HG03565 (cell line): Measurements from ENCODE around the gene ARHGAP8.

Experiments used
- ATAC-seq: cut with Tn5 transposase; IDR thresholded peaks from one replicate; pipeline ENCODE4 v1.9.1; 2021; ENCODE audit warnings: mild to moderate bottlenecking, moderate library complexity; ENCODE audit not compliant: unreplicated experiment

ARHGAP8 gene

DNA sequence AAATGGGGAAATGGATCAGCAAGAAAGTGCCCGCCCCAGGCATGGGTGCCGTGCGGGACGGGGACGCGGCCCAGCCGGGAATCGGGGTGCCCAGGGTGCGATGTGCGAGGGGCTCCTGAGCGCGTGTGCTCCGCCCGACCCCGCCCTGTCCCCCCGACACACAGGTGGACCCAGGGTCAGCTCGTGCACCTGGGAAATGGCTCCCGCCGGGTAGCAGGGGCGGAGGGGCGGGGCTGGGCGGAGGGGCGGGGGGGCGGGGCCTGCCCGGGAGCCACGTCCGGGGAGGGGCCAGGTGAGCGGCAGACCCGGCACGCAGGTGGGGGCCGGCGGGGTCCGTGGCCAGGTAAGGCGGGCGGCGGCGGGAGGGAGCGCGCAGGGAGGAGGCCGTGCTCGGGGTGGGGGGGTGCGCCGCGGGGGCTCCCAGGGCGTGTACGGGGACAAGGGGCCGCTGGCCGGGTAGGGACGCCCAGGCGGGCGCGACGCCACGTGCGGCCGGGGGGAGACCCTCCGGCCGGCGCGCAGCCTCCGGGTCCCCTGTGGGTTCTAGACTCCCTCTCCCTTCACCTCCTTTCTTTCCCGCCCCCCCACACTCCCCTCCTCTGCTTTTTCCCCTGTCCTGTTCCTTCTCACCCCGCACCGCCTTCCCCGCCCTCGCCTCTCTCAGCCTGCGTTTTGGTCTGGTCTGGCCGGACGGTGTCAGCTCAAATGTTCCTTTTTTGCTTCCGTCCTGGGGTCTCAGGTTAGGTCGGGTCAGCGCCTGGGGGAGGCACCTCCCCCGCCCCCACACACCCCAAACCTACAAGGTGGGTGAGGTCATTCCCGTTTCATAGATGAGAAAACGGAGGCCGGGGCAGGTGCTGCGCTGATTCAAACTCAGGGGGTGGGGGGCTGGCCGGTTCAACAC, at the start of gene ARHGAP8:
Gene ARHGAP8 (plus strand): TSS at position 291 of the 904 bp plus-strand sequence. CDS start 33,953 bp downstream, outside the sequence.
- ATAC-seq, result no peak

DNA sequence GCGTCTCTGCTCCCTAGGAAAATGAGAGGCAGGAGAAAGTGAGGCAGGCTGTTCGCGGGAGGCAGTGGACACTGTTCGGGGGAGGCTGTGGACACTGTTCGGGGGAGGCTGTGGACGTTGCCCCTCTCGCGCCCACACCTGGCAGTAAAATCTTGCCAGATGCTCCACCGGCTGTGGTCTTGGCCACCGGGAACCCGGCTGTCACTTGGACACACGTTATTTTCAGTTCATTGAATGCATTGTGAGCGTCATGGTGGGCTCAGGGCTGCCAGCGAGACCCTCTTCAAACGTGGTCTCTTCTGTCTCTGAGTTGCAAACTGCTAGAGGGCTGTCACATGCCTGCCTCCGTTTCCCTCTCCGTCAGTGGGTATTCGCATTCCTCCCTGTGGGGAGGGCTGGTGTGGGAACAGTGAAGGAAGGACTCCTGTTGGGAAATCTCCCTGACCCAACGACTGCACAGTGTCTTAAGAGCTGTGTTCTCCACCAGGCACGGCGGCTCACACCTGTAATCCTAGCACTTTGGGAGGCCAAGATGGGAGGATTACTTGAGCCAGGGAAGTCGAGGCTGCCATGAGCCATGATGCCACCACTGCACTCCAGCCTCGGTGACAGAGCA, 49.0 kb upstream of the ARHGAP8 start:
- ATAC-seq, result no peak

DNA sequence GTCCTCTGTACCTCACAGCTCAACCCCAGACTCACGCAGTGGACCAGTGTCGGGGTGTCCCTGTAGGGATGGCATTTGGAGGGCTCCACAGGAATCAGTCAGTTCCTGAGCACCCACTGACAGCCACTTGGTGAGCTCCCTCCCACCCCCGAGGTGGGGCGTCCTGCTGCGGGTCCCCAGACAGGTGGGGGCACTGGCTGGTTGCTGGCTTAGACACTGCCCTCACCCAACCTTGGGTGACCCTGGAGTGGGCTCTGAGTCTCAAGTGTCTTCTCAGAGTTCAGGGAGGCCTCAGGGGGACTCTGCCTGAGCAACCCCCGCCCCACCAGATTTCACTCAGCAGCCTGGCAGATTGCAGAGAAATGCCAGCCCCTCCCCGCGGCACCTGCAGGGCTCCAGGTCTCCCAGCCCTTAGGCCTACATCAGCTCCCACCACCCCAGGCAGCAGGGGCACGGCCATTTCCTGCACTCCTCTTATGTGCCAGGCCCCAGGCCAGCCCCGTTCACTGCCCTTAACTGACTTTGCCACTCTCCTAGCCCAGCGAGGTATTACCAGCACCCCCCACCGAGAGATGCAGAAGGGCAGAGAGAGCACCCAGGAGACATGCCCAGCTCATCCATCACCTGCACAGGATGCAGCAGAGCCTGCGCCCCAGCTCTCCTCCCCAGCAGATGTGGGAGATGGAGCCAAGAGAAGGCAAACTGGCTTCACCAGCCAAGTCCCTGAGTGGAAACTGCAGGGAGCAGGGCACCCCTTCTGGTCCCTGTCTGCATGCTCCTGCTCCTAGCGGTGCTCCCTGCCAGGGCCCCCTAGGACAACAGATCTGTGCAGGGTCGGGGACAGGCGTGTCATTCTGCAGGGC, 48.0 kb upstream of the ARHGAP8 start:
- no peak for ATAC-seq

DNA sequence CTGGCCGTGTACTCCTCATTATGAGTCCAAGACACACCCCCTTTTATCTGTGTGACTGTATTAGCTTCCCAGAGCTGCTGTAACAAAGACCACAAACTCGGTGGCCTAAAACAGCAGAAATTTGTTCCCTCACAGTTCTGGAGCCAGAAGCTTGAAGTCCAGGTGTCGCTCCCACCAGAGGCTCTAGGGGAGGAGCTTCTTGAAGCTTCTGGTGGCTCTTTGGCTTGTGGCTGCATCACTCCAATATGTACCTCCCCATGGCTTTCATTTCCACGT, 47.4 kb upstream of the ARHGAP8 start:
- no peak for ATAC-seq

DNA sequence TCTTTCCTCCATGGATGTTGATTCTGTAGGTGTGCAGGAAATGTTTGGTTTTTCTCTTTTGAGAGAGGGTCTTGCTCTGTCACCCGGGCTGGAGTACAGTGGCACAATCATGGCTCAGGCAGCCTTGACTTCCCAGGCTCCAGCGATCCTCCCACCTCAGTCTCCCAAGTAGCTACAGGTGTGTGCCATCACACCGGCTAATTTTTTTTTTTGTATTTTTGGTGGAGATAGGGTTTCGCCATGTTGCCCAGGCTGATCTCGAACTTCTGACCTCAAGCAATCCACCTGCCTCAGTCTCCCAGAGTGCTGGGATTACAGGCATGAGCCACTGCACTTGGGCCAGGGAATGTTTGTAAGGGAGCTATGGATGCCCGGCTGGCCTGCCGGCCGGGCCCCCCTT, 45.9 kb upstream of the ARHGAP8 start:
- ATAC-seq, result no peak

DNA sequence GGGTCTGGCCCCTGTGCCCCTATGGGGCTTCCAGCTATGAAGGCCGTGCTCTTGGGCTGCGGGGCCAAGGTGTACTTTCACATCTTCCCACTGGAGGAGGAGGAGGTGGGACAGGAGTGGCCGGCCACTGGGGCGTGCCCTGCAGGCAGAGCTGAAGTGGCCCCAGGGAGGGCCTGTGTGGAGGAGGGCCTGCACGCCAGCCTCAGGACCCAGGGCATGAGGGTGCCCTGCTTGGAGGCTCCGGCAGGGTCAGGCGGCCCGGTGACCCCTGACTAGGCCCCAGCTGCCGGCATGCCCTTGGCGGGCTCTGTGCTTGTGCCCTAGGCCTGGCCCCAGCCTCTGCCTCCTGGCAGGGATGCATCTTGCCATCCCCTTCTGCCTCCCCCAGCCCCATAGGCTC, 45.2 kb upstream of the ARHGAP8 start:
- no peak for ATAC-seq

DNA sequence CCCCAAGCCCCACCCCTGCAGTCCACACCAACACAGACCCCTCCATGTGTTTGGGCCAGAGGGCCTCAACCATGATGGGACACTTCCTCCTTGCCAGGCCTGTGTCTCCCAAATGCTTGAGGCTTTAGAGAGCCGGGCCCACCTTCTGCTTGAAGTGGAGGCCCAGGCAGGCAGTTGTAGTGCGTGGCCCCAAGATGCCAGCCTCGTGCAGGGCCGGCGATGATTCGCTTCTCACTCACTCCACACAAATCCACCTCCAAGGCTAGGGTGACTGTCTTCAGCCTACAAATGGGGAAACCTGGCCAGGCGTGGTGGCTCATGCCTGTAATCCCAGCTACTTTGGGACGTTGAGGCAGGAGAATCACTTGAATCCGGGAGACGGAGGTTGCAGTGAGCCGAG, 44.6 kb upstream of the ARHGAP8 start:
- no peak for ATAC-seq

DNA sequence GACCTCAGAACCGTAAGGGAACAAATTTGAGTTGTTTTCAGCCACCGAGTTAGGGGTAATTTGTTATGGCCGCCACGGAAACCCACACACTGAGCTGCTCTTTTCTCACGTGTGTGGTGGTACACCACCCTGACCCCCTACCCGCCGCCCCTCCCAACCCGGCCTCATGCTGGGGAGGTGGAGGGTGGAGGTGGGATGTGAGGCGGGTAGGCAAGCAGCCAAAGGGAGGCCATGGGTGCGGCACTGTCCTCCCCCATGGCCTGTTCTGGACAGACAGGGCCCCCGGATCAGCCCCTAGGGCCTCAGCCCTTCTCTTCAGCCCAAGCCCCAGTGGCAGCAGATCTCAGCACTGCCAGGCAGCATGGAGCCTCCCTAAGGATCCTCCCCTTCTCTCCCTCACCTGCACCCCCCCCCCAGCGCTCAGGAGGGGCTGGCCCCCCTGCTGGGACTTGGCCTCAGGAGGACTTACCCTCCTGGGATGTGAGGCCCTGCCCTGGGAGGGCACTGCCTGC, 42.4 kb upstream of the ARHGAP8 start:
- ATAC-seq, result no peak

GRCh38 chr22:44710474-44711240, 41.7 kb upstream of the ARHGAP8 start:
- no peak for ATAC-seq

DNA sequence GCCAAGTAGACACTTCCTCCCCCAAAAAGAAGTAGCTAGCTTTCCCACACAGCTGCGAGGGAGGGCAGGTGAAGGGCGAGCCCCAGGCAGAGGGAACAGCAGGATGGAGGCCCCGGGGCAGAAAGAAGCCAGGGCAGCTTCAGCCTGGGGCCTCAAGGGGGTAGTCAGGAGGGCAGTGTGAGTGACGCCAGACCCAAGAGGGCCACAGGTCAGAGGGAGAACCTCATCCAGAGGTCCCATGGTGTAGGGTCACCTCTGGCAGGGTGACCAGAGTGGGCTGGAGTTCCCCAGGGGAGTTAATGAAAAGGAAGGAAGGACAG, 41.2 kb upstream of the ARHGAP8 start:
- no peak for ATAC-seq

DNA sequence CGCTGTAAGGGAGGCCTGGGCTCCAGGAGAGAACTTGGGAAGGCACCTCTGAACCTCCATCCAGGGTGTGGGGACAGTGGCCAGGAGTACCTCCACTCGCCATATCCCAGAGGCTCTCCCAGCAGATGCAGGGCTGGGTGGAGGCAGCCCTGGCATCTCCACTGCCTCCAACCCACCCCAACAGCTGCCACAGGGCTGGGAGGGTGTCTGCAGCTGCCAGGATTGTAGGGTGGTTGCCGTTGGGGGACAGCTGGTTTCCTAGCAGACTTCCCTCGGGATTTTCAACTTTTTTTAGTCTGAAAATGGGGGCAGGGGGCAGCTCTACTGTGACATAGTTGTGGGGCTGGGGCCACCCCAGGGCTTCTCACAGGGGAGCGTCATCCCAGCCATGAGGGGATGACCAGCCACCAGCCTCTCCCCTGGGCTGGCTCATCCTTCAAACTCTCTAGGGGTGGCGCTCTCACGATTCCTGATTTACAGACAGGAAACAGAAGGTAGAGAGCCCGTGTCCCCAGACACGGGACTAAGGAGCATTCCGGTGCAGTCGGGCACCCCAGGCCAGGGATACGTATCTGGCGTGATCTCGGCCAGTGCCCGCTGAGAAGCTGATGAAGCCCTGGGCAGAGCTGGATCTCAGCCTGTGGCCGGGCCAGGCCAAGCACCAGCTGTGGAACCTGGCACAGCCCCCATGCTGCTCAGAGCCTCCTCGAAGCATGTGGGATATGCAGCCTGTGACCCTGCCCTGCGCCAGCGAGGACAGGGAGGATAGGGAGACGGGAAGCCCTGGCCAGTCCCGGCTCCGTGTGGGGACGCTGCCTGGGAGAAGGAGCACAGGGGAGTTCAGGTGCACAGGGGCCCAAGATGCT, 40.5 kb upstream of the ARHGAP8 start:
- no peak for ATAC-seq

DNA sequence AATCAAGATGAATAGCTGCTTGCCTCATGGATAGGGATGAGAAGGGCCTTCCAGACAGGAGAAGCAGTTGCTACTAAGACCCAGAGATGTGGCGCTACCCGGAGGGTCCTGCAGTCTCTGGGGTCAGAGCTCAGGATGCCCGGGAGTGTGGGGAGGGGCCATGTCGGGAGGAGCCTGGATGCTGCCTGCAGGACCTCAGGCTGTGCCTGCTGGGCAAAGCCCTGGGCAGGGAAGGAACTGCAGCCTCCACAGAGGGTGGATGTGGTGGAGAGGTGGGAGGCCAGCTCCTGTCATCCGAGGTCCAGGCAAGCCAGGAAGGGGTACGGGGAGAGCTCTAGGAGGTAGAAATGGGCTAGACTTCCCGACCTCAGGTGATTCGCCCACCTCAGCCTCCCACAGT, 39.4 kb upstream of the ARHGAP8 start:
- ATAC-seq, result no peak

DNA sequence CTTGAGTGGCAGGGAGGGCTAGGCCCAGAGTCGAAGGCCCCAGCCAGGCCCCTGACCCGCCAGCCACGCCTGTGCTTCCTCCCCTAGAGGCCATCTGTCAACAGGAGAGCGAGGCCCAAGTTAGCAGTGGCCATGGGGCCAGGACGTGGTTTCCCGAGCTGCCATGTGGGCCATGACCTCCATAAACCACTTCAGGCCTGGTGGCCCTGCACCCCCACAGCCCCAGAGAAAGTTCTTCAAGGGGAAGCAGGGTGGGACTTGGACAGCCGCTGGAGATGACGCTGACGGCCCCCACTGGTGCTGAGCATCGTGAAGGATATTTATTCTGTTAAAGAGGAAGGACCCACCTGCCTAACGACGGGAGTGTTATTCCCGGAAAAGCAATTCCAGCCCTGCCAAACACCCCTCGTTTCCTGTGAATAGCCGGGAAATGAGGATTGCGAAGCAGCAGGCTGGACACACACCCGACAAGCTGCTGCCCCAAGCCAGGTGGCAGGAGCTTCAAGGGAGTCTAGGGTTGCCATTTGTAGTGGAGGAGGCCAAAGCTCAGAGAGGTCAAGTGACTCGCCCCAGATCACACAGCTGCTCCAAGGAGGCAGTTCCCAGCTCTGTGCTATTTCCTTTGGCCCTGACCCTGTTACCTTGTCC, 37.5 kb upstream of the ARHGAP8 start:
- ATAC-seq, result no peak

GRCh38 chr22:44718418-44718817, 34.0 kb upstream of the ARHGAP8 start:
- ATAC-seq, result no peak

GRCh38 chr22:44719586-44720368, 32.6 kb upstream of the ARHGAP8 start:
- ATAC-seq, result no peak

GRCh38 chr22:44721213-44721612, 31.2 kb upstream of the ARHGAP8 start:
- ATAC-seq, result no peak

DNA sequence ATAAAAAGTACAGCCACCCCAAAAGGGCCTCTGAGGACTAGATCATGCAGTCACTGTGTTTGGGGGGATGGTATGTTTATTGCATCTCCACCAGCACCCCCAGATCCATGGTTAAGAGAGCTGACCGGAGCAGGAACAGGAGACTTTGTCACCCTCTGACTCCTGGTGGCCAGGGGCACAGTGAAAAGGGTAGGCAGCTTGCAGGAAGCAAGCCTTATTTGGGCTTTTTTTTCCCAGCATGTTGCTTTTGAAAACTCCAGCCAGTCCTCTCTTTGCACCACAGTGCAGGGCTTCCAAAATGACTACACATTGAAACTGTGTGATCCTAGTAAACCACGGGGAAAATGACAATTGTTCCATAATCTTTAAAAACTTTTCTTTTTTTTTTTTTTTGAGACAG, 29.8 kb upstream of the ARHGAP8 start:
- no peak for ATAC-seq

- ATAC-seq, result no peak
Observed at GRCh38 chr22:44723801-44724200, 28.6 kb upstream of the ARHGAP8 start.

GRCh38 chr22:44724416-44724815, 28.0 kb upstream of the ARHGAP8 start:
- ATAC-seq, result no peak
